SH-SY5Y (cell line): ENCODE data around the gene ZSWIM3.

ENCODE experiments used
- GATA2 ChIP-seq: IDR thresholded peaks from 2 replicates; pipeline ENCODE4 v1.6.1; 2011; ENCODE audit warnings: mild to moderate bottlenecking, low read depth, low read length
- GATA3 ChIP-seq: IDR thresholded peaks from 2 replicates; pipeline ENCODE4 v1.6.1; 2011; ENCODE audit warnings: low read depth, mild to moderate bottlenecking, low read length, moderate library complexity

ZSWIM3 gene

DNA sequence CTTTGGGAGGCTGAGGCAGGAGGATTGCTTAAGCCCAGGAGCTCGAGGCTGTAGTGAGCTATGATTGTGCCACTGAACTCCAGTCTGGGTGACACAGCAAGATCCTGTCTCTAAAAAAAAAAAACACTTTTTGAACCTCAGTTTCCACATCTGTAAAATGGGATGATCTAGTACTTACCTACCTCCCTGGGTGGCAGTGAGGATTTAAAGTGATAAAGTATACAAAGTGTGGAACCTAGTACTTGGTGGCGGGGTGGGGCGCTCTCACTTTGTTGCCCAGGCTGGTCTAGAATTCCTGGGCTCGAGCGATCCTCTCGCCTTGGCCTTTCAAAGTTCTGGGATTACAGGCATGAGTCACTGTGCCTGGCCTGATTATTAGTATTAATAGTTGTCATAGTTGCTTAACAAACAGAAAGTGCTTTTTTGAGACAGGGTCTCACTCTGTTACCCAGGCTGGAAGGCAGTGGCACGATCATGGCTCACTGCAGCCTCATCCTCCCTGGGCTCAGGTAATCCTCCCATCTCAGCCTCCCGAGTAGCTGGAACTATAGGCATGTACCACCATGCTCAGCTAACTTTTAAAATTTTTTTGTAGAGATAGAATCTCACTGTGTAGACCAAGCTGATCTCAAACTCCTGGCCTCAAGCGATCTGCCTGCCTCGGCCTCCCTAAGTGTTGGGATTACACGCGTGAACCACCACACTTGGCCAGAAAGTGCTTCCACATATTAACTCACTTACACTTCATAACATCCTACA lies 61.5 kb downstream of the ZSWIM3 start:
- TF ChIP-seq GATA3 (no peak), GATA2 (no peak)

DNA sequence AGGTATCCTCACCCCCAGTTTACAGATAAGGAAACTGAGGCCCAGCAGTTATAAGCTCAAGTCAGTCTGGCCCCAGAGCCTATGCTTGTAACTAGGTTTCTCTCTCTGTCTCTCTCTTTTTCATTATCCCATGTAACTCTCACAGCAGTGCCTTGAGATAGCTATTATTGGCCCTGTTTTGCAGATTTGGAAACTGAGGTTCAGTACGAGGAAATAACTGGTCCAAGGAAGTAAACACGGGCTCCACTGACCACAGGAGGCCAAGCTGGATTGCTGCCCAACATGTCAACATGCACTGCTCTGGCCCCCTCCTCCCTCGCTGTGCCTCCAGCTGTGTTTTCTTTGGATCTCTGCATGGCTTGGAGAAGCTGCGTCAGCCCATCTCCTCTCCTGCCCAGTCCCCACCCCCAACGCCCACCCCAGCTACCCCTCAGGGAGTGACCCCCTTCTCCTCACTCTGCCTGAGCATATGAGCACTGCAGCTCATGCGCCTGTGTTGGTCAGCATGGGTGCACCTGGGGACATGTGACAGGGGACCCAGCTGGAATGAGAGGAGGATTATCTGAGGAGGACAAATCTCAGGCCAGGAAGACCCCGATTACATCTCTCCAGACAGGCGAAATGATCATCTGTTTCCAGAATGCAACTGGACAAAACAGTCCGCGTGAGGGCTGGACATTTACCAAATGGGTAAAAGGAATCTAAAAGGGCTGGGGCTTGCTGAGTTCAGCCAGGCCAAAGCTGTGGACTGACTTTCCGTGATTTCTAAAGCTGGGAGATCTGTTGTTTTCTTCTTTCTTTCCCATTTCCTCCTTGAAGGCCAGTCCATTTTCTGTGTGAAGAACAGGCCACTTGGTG lies 62.4 kb downstream of the ZSWIM3 start:
- no peak for TF ChIP-seq GATA3
- TF ChIP-seq GATA2 = peak; percentile 65

DNA sequence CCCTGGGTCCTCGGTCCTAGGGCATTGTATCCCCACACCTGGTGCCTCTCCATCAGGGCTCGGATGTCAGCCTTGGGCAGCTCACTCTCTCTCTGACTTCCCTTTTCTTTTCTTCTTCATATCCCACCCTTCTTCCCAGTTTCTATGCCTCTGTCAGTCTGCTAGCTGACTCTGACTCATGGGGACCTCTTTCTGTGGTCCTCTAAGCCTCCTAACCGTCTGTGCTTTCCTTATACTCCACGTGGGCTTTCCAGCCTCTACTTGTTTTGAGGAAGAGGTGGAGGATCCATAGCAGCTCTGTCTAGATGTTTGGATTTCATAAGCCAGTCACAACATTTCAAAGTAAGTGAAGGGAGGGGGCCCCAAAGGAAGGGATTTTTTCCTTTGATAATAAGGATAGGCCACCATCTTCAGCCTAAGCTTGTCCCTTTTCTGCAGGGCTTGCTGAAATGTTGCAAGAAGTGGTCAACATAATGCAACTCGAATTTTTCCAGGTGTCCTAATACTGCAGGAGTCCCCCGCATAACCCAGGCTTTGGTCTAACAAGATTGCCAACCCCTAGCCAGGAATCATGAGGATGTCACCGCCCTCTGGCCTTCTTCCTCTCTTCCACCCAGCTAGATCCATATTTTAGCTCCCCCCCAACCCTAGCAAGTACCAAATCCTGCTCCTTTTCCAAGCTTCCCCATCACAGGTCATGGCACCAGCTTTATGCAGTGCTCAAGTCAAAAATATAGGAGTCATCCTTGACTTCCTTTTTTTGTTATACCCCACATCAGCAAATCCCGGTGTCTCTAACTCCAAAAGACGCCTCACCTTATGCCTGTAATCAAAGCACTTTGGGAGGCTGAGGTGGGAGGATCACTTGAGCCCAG lies 63.3 kb downstream of the ZSWIM3 start:
- TF ChIP-seq GATA3 (no peak), GATA2 (no peak)

GRCh38 chr20:45921337-45922189 lies 64.1 kb downstream of the ZSWIM3 start:
- TF ChIP-seq GATA3 (no peak), GATA2 (no peak)

DNA sequence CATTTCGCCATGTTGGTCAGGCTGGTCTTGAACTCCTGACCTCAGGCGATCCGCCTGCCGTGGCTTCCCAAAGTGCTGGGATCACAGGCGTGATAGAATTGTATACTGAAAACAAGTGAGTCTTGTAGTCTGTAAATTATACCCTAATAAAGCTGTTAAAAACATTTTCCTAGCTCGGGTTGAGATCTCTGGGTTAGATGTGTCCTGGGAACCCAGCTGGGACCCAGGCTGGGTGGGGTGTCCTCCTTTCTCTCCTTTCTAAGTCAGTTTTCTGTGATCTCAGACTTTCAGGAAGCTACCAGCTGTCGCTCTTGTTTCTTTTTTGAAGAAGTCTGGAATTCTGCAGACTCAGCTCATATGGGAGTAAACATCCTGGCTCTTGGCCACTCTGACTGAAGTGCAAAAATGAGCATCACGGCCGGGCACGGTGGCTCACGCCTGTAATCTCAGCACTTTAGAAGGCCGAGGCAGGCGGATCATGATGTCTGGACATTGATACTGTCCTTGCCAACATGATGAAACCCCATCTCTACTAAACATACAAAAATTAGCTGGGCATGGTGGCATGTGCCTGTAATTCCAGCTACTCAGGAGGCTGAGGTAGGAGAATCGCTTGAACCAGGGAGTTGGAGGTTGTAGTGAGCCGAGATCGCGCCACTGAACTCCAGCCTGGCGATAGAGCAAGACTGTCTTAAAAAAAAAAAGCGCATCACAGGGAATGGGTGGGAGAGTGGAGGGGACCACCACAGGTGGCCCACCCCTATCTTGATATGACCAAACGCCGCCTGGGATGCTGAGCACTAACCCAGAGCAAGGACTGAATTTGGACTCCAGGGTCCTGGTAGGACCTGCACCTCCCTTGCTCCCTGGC lies 67.2 kb downstream of the ZSWIM3 start:
- no peak for TF ChIP-seq GATA3

DNA sequence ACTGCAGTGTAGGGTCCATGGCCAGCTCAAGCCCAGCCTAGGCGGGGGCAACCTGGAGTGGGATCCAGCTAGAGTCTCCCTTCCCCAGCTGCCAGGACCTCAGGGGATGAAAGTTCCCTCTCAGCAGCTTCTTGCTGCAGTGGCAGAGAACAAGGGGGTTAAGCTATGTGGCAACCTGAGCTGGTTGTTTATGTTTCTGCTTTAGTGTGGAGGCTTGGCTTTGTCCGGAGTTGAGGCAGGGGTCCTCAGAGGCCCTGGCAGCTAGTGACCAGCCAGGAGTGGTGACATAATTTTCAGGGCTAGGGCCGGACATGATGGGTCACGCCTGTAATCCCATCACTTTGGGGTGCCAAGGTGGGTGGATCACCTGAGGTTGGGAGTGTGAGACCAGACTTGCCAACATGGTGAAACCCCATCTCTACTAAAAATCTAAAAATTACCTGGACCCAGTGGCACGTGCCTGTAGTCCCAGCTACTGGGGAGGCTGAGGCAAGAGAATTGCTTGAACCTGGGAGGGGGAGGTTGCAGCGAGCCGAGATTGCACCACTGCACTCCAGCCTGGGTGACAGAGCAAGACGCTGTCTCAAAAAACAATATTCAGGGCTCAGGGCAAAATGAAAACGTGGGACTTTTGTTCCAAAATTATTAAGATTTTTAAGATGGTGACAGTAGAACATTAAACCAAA lies 68.5 kb downstream of the ZSWIM3 start:
- TF ChIP-seq GATA3 (no peak), GATA2 (no peak)

GRCh38 chr20:45926731-45927070 lies 69.3 kb downstream of the ZSWIM3 start:
- TF ChIP-seq GATA2 (no peak), GATA3 (no peak)

DNA sequence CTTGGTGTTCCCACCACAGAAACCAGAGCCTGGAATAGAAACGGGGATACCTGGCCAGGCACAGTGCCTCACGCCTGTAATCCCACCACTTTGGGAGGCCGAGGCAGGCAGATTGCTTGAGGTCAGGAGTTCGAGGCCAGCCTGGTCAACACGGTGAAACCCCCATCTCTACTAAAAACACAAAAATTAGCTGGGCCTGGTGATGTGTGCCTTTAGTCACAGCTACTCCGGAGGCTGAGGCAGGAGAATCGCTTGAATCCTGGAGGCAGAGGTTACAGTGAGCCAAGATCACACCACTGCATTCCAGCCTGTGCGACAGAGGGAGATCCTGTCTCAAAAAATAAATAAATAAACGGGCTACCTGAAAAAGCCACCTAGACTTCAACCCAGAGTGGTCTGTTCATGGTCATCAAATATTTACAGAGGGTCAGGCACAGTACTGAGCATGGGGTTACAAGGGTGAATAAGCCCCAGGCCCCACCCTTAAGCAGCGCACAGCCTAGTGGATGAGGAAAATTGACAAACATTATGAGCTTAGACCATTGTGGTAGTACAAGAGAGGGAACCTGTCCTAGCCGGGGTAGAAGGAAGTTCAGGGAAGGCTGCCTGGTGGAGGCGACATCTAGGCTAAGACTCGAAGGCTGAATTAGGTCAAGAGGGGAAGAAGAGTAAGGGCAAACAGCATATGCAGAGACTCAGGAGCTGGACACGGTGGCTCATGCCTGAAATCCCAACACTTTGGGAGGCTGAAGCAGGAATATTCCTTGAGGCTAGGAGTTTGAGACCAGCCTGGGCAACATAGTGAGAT lies 69.9 kb downstream of the ZSWIM3 start:
- TF ChIP-seq GATA3 (no peak), GATA2 (no peak)
